ENCODE results near the gene COQ5.
A peak's percentile ranks its signal among the peaks of the same experiment; 100 is the strongest.

Gene COQ5

GRCh38 chr12:120470150-120470784 lies 58.7 kb downstream of the COQ5 start:
- peak overlapping the region; percentile 92 for H3K4me3 ChIP-seq
- TF ChIP-seq CTCF (IDR thresholded peaks at IDR 0.05) = no peak
- DNase-seq (ENCODE audit: low spot score) = peak; percentile 74

GRCh38 chr12:120469450-120470149 lies 59.4 kb downstream of the COQ5 start, which contains the start of gene SRSF9:
TSS of gene SRSF9 (minus strand) at chr12:120469748. CDS start at chr12:120469609, 139 bp downstream.
- DNase-seq (ENCODE audit: low spot score) = peak; percentile 96
- H3K27ac ChIP-seq = peak within 1 kb of the TSS; percentile 93 to 96
- H3K4me3 ChIP-seq = peak within 1 kb of the TSS; percentile 92
- peak; percentile 88 for TF ChIP-seq CTCF (IDR thresholded peaks at IDR 0.05)

More at GRCh38 chr12:120470150-120470784, 58.7 kb downstream of the COQ5 start:
- H3K27ac ChIP-seq = peak overlapping the region; percentile 93 to 96

GRCh38 chr12:120468821-120469449 lies 60.0 kb downstream of the COQ5 start:
- DNase-seq (ENCODE audit: low spot score) = no peak
- peak overlapping the region; percentile 93 to 96 for H3K27ac ChIP-seq
- no peak for TF ChIP-seq CTCF (IDR thresholded peaks at IDR 0.05)

GRCh38 chr12:120468325-120468820 lies 60.6 kb downstream of the COQ5 start:
- Histone ChIP-seq H3K27ac (peak overlapping the region; percentile 93 to 96), H3K4me3 (peak overlapping the region; percentile 92)
- peak; percentile 78 for DNase-seq (ENCODE audit: low spot score)
- TF ChIP-seq CTCF (IDR thresholded peaks at IDR 0.05) = no peak

More at GRCh38 chr12:120468821-120469449, 60.0 kb downstream of the COQ5 start:
- H3K4me3 ChIP-seq = peak overlapping the region; percentile 92

- no peak for TF ChIP-seq CTCF (IDR thresholded peaks at IDR 0.05)
- Histone ChIP-seq H3K4me3 (no peak overlapping the region), H3K27ac (no peak overlapping the region)
- DNase-seq (ENCODE audit: low spot score) = no peak
Observed at GRCh38 chr12:120467439-120467838, 61.5 kb downstream of the COQ5 start.

GRCh38 chr12:120466560-120467315 lies 62.2 kb downstream of the COQ5 start:
- peak; percentile 18 for TF ChIP-seq CTCF (IDR thresholded peaks at IDR 0.05)
- Histone ChIP-seq H3K4me3 (no peak overlapping the region), H3K27ac (no peak overlapping the region)
- no peak for DNase-seq (ENCODE audit: low spot score)
